IMR-90 (cell line): ENCODE measurements around the gene BAD. TPM values are rescaled to one million over a fixed set of nuclear protein-coding genes. Genes with fewer than 3 reads are reported as not detected.

Experiments used
- ATAC-seq: fragments of 200-7000 bp; cut with Tn5 transposase; 2 replicates; pipeline ENCODE4 v1.9.1; 2020; ENCODE audit warnings: low read depth, mild to moderate bottlenecking, moderate library complexity
- BruUV-seq: library from RNA; stranded (reverse); fragments of 400-500 nt; replicated peaks from 2 replicates; lab custom pipeline; 2021; lab: Mats Ljungman, UMichigan
- CTCF ChIA-PET: fragments of 300-600 bp; formaldehyde crosslinking; extraction: SDS; loops from one replicate; lab custom pipeline; 2021; ENCODE audit warnings: antibody characterized with exemption; lab: Yijun Ruan, JAX
- POLR2A ChIA-PET: fragments of 300-600 bp; sonication (Branson Sonifier 250); formaldehyde crosslinking; loops from one replicate; lab custom pipeline; 2022; ENCODE audit warnings: antibody characterized with exemption; ENCODE audit not compliant: unreplicated experiment; lab: Charles Lee
- DNase-seq: peaks from one replicate; pipeline ENCODE4 v3.0.0; 2013
- H2AFZ ChIP-seq: replicated peaks from 2 replicates; pipeline ENCODE3; 2013; ENCODE audit warnings: low read length, mild to moderate bottlenecking; ENCODE audit not compliant: poor library complexity
- H2AK5ac ChIP-seq: 2 replicates; pipeline ENCODE4 v1.6.1; 2013; ENCODE audit warnings: low read depth, low read length, inconsistent platforms
- H2AK9ac ChIP-seq: replicated peaks from 2 replicates; pipeline ENCODE3; 2013; ENCODE audit warnings: mild to moderate bottlenecking, low read depth, low read length, moderate library complexity; ENCODE audit not compliant: poor library complexity
- H2BK120ac ChIP-seq: 2 replicates; pipeline ENCODE4 v1.6.1; 2013; ENCODE audit warnings: low read depth, low read length, inconsistent platforms
- H2BK15ac ChIP-seq: 3 replicates; pipeline ENCODE4 v1.6.1; 2013; ENCODE audit warnings: low read depth, low read length, inconsistent platforms
- H2BK20ac ChIP-seq: 2 replicates; pipeline ENCODE4 v1.6.1; 2013; ENCODE audit warnings: low read depth, mild to moderate bottlenecking, inconsistent platforms, low read length, moderate library complexity
- H2BK5ac ChIP-seq: 2 replicates; pipeline ENCODE4 v1.6.1; 2013; ENCODE audit warnings: mild to moderate bottlenecking, low read depth, low read length, inconsistent platforms; ENCODE audit not compliant: poor library complexity, severe bottlenecking
- H3K14ac ChIP-seq: replicated peaks from 2 replicates; pipeline ENCODE4 v1.6.1; 2013; ENCODE audit warnings: low read depth, low read length, inconsistent platforms
- H3K18ac ChIP-seq: 2 replicates; pipeline ENCODE4 v1.6.1; 2013; ENCODE audit warnings: low read depth, low read length, control low read depth
- H3K23ac ChIP-seq: 2 replicates; pipeline ENCODE4 v1.6.1; 2013; ENCODE audit warnings: low read depth, low read length, inconsistent platforms
- H3K27ac ChIP-seq: 2 replicates; pipeline ENCODE4 v1.5.1; 2013; ENCODE audit warnings: mild to moderate bottlenecking, control low read depth, low read length; ENCODE audit not compliant: insufficient read depth
- H3K27me3 ChIP-seq: 2 replicates; pipeline ENCODE4 v1.6.1; 2013; ENCODE audit warnings: low read length; ENCODE audit not compliant: control insufficient read depth, insufficient read depth
- H3K36me3 ChIP-seq: 2 replicates; pipeline ENCODE4 v1.6.1; 2013; ENCODE audit warnings: low read length, mixed read lengths; ENCODE audit not compliant: control insufficient read depth, insufficient read depth
- H3K4ac ChIP-seq: 2 replicates; pipeline ENCODE4 v1.6.1; 2013; ENCODE audit warnings: low read depth, low read length, inconsistent platforms
- H3K4me1 ChIP-seq: 2 replicates; pipeline ENCODE4 v1.6.1; 2013; ENCODE audit warnings: low read length, mixed read lengths; ENCODE audit not compliant: control insufficient read depth, insufficient read depth
- H3K4me2 ChIP-seq: 2 replicates; pipeline ENCODE4 v1.6.1; 2013; ENCODE audit warnings: low read depth, mild to moderate bottlenecking, control low read depth, low read length, moderate library complexity
- H3K4me3 ChIP-seq: 2 replicates; pipeline ENCODE4 v1.5.1; 2013; ENCODE audit warnings: low read depth, mild to moderate bottlenecking, control low read depth, low read length, moderate library complexity; ENCODE audit not compliant: insufficient read depth
- H3K56ac ChIP-seq: 2 replicates; pipeline ENCODE4 v1.6.1; 2013; ENCODE audit warnings: low read length, inconsistent platforms; ENCODE audit not compliant: insufficient read depth; ENCODE audit errors: extremely low read depth
- H3K79me1 ChIP-seq, 2 experiments: 2 replicates each; pipeline ENCODE4 v1.6.1; 2013; ENCODE audit warnings: low read length in 2 of 2, inconsistent platforms in 1 of 2, low read depth in 1 of 2
- H3K9ac ChIP-seq: 2 replicates; pipeline ENCODE4 v1.6.1; 2013; ENCODE audit warnings: low read depth, low read length, control low read depth
- H3K9me1 ChIP-seq: 2 replicates; pipeline ENCODE4 v1.6.1; 2013; ENCODE audit warnings: low read length, inconsistent platforms; ENCODE audit not compliant: insufficient read depth
- H3K9me3 ChIP-seq: 2 replicates; pipeline ENCODE4 v1.6.1; 2013; ENCODE audit warnings: low read length; ENCODE audit not compliant: control insufficient read depth, insufficient read depth
- H4K20me1 ChIP-seq: 2 replicates; pipeline ENCODE4 v1.6.1; 2013; ENCODE audit warnings: low read length, inconsistent platforms; ENCODE audit not compliant: insufficient read depth
- H4K5ac ChIP-seq: 2 replicates; pipeline ENCODE4 v1.6.1; 2013; ENCODE audit warnings: mild to moderate bottlenecking, low read depth, low read length, control low read depth
- H4K8ac ChIP-seq, 2 experiments: 2 replicates each; pipeline ENCODE4 v1.6.1; 2013; ENCODE audit warnings: low read depth in 2 of 2, low read length in 2 of 2, control low read depth in 1 of 2, inconsistent platforms in 1 of 2
- H4K91ac ChIP-seq: 2 replicates; pipeline ENCODE4 v1.6.1; 2013; ENCODE audit warnings: low read depth, low read length, inconsistent platforms; ENCODE audit not compliant: insufficient read depth
- RFX5 ChIP-seq: IDR thresholded peaks from 2 replicates; pipeline ENCODE4 v1.8.0; 2012; ENCODE audit warnings: low read depth, mild to moderate bottlenecking, low read length, moderate library complexity
- WGBS, 2 experiments: methylation state at CpG; one replicate each; pipeline versions ENCODE4 v1.1.5 to v1.1.7; 2013; ENCODE audit warnings: missing lambda C conversion rate in 2 of 2; ENCODE audit not compliant: insufficient read length in 1 of 2; ENCODE audit errors: extremely low coverage in 2 of 2; 5-methylcytosine and 5-hydroxymethylcytosine counted together
- dilution Hi-C: fragments of 300-500 bp; cut with HindIII; formaldehyde crosslinking; loops from one replicate; pipeline ENCODE4 v1.14.3; 2018; ENCODE audit warnings: low sequenced_read_pairs; ENCODE audit not compliant: unreplicated experiment
- in situ Hi-C: fragments of 300-500 bp; cut with MboI; formaldehyde crosslinking; loops from 3 replicates; pipeline ENCODE4 v1.14.3; 2019; ENCODE audit warnings: low sequenced_read_pairs, inconsistent platforms, mixed read lengths
- intact Hi-C: fragments of 100-400 bp; cut with micrococcal nuclease; formaldehyde crosslinking; loops from 2 replicates; pipeline ENCODE4 v1.10.0; 2022
- polyA plus RNA-seq, 3 experiments: library from polyadenylated mRNA; depleted of rRNA; stranded (reverse); fragments of >200 nt; gene quantifications; 2 replicates each; pipeline ENCODE4 v1.2.3, GENCODE V29; 2012; ENCODE audit warnings: low replicate concordance in 1 of 3
- total RNA-seq: library from RNA; depleted of rRNA; stranded (reverse); fragments of >200 nt; gene quantifications from 2 replicates; pipeline ENCODE4 v1.2.3, GENCODE V29; 2012

Gene BAD
- total and polyA plus RNA-seq, 2 of the 4 experiments (the other 2 are of a cell fraction) = 30.3 to 68.0 TPM

- 93% methylated on average over 5 of the region's 15 CpGs; no CpG with 5 or more reads in 1 of the 2 experiments for WGBS, 2 experiments
- H3K4me1 ChIP-seq = peaks cover 4% of the 10 kb centered on the region
- no peak overlapping the region for H3K23ac ChIP-seq
- POLR2A ChIA-PET = no interaction called here
- H2BK5ac ChIP-seq = no peak overlapping the region
- peaks cover 9 to 19% of the 10 kb centered on the region in 2 experiments for H3K79me1 ChIP-seq
- H2AFZ ChIP-seq = no peak overlapping the region
- no peak overlapping the region for H2BK15ac ChIP-seq
- no peak overlapping the region for H4K8ac ChIP-seq
- no peak overlapping the region for H4K5ac ChIP-seq
- no peaks in the 10 kb centered on the region; the same call in 1 of the 2 replicates for H4K20me1 ChIP-seq
- no peak overlapping the region for H3K4me3 ChIP-seq
- no peak overlapping the region for H3K56ac ChIP-seq
- H3K9ac ChIP-seq = no peak overlapping the region
- TF ChIP-seq RFX5 = no peak
- H2AK9ac ChIP-seq = no peak overlapping the region
- no peak overlapping the region for H3K4ac ChIP-seq
- no peak overlapping the region for H2AK5ac ChIP-seq
- H3K27me3 ChIP-seq = no peaks in the 10 kb centered on the region
- ATAC-seq = no peak
- H3K18ac ChIP-seq = no peak overlapping the region
- dilution Hi-C loops = no loop called here
- intact Hi-C loops = no loop called here
- H2BK120ac ChIP-seq = no peak overlapping the region
- H3K9me1 ChIP-seq = peaks cover 5% of the 10 kb centered on the region; the same call in 1 of the 2 replicates
- no peak for DNase-seq
- no peak overlapping the region for H4K91ac ChIP-seq
- in situ Hi-C loops = no loop called here
- H3K36me3 ChIP-seq = peaks cover 30% of the 10 kb centered on the region
- no peak overlapping the region for H3K14ac ChIP-seq
- H3K4me2 ChIP-seq = no peak overlapping the region
- CTCF ChIA-PET = interaction anchor here (1.0 to 1.3 kb wide), 2 partner anchors 71 to 80 kb away, joined by 3 to 4 read pairs; no protein-coding TSS in a partner anchor
- no peak overlapping the region for H3K27ac ChIP-seq
- H3K9me3 ChIP-seq = no peaks in the 10 kb centered on the region
- BruUV-seq = no TSS peak
- H2BK20ac ChIP-seq = no peak overlapping the region
Observed at GRCh38 chr11:64275031-64275800, 9.2 kb downstream of the BAD start.
